HG03045 (cell line): ENCODE measurements around the gene LCN15.
"Not testable (repeated sequence)": the region's sequence is repeated elsewhere in the genome, so short reads cannot be mapped to it uniquely, and the experiment has no call there.

Source experiments
- ATAC-seq: cut with Tn5 transposase; IDR thresholded peaks from one replicate; pipeline ENCODE4 v1.9.1; 2021; ENCODE audit warnings: mild to moderate bottlenecking, moderate library complexity; ENCODE audit not compliant: unreplicated experiment

The LCN15 gene

DNA sequence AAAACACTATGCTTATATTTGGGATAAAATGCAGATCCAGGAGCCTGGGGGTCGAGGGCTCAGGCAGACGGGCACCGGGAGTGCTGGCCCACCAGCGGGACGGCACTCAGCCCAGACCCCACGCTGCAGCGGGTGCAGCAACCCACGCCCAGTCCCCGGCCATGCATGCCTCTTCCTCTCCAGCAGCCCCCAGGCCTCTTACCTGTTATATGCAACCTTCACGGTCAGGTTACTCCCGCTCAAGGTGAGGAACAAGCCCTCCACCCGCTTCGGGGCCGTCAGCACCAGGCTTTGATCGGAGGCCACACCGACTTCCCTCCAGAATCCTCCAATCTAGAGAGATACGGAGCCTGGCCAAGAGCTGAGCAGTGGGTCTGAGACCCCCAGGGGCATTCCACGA, 7.5 kb downstream of the LCN15 start:
- no peak for ATAC-seq

DNA sequence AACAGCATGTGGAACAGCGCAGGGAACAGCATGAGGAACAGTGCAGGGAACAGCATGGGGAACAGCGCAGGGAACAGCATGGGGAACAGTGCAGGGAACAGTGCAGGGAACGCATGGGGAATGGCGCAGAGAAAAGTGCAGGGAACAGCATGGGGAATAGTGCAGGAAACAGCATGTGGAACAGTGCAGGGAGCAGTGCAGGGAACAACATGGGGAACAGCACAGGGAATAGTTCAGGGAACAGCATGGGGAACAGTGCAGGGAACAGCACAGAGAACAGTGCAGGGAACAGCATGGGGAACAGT, 8.2 kb downstream of the LCN15 start:
- no peak for ATAC-seq

DNA sequence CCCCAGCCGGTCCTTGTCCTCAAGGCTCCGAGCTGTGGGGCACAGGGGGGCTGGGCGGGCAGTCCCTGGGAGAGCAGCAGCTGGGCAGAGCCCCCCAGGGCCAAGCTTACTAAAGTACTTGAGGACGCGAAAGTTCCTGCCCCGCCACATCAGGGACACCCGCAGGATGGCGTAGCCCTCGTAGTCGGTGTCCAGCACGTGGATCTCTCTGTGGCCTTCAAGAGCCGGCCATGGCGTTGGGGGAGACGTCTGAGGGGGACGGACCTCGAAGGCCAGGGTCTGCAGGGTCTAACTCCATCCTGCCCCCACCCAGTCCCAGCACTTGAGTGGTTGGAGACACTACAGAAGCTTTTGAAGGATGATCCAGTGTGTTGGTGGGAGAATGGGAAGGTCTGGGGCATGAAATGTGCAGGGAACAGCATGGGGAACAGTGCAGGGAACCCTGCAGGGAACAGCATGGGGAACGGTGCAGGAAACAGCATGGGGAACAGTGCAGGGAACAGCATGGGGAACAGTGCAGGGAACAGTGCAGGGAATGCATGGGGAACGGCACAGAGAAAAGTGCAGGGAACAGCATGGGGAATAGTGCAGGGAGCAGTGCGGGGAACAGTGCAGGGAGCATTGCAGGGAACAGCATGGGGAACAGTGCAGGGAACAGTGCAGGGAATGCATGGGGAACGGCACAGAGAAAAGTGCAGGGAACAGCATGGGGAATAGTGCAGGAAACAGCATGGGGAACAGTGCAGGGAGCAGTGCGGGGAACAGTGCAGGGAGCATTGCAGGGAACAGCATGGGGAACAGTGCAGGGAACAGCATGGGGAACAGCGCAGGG, 8.8 kb downstream of the LCN15 start:
- ATAC-seq: not testable (repeated sequence)

DNA sequence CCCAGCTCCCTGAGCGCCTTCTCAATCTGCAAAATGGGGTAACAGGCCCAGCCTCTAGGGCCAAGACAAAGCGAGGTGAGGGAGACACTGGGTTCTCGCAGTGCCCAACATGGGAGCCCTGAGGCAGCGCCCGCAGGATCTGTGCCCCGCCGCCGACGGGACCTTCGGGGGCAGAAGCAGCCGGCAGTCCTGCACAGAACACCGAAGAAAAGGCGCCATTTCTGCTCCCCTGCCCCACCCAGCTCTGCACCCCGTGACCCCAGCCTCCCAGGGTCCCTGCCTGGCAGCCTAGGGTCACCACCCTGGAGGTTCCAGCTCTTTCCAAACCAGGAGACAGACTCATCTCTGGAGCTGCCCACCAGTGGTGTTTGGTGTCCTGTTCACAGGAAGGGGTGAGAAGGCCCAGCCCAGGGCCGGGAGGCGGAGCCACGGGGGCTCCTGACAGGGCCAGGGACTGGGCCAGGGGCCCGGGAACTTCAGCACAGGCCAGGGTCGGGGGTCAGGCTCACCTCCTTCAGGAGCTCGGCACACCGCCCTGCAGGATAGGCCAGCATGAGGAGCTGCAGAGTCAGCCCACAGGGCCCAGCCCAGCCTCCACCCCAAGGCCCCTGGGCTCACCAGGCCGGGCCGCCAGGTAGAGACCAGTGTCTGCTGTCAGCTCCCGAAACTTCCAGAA, 9.6 kb downstream of the LCN15 start:
- ATAC-seq: no peak

GRCh38 chr9:136754059-136754572, 10.2 kb downstream of the LCN15 start:
- ATAC-seq: no peak

GRCh38 chr9:136753371-136754058, 10.8 kb downstream of the LCN15 start:
- no peak for ATAC-seq

DNA sequence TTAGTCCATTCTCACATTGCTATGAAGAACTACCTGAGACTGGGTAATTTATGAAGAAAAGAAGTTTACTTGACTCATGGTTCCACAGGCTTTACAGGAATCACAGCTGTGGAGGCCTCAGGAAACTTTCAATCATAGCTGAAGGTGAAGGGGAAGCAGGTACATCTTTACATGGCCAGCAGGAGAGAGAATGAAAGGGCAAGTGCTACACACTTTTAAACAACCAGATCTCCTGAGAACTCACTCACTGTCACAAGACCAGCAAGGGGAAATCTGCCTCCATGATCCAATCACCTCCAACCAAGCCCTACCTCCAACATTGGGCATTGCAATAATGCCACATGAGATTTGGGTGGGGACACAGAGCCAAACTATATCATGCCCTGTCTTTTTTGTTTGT, 12.5 kb downstream of the LCN15 start:
- ATAC-seq: no peak

- ATAC-seq: no peak
These were observed 13.1 kb downstream of the LCN15 start for GRCh38 chr9:136751244-136751643.

- no peak for ATAC-seq
These were observed 13.8 kb downstream of the LCN15 start for GRCh38 chr9:136750526-136750925.

GRCh38 chr9:136748666-136749611, 15.4 kb downstream of the LCN15 start:
- no peak for ATAC-seq

DNA sequence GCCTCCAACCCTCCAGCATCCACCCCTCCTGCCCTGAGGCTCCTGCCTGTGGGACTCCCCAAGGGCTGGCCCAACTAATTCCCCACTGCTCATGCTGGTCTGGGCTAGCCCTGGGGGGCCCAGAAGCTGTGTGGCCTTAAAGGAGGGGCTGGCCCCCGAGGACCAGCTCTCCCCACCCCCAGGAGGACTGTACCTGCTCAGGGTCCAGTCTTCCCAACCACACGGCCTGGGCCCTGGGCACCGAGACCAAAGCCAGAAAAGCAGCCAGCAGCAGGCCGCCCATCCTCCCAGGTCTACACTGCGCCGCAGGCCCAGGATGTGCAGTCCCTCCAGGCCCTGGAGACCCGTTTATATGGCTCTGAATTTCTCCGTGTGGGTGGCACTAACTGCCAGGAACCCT, 16.1 kb downstream of the LCN15 start, which contains the start of gene LCN6:
Gene LCN6, minus strand, starts transcription at position 325 of the 400 bp plus-strand sequence. Its CDS starts 42 bp downstream, at position 283.
- ATAC-seq: no peak

DNA sequence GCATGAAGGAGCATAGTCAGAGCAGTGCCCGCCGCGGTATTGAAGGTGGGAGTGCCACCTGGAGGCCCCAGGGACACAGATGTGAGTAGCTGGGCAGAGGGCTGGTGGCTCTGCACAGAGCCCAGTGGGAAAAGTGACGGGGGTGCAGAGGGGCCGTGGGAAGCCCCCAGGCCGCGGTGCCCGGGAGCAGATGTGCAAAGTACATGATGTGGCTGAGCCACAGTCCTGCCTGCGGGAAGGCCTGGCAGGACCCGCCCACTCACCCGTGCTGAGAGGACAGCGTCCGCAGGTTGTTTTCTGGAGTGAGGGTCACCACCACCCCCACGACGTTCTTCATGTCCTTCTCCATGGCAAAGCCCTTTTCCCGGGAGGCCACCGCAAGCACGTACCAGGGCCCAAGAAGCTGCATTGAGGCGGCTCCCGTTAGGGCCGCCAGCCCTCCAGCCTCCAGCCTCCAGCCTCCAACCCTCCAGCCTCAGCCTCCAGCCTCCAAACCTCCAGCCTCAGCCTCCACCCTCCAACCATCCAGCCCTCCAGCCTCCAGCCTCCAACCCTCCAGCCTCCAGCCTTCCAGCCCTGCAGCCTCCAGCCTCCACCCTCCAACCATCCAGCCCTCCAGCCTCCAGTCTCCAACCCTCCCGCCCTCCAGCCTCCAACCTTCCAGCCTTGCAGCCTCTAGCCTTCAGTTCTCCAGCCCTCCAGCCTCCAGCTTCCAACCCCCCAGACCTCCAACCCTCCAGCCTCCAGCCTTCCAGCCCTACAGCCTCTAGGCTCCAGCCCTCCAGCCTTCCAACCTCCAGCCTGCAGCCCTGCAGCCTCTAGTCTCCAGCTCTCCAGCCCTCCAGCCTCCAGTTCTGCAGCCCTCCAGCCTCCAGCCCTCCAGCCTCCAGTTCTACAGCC, 16.9 kb downstream of the LCN15 start:
- no peak for ATAC-seq

- no peak for ATAC-seq
These were observed 17.7 kb downstream of the LCN15 start for GRCh38 chr9:136746621-136747020.

GRCh38 chr9:136746155-136746490, 18.2 kb downstream of the LCN15 start:
- ATAC-seq: no peak

- ATAC-seq: no peak
These were observed 18.7 kb downstream of the LCN15 start for GRCh38 chr9:136745389-136746154.

GRCh38 chr9:136744773-136745172, 19.5 kb downstream of the LCN15 start:
- ATAC-seq: no peak

DNA sequence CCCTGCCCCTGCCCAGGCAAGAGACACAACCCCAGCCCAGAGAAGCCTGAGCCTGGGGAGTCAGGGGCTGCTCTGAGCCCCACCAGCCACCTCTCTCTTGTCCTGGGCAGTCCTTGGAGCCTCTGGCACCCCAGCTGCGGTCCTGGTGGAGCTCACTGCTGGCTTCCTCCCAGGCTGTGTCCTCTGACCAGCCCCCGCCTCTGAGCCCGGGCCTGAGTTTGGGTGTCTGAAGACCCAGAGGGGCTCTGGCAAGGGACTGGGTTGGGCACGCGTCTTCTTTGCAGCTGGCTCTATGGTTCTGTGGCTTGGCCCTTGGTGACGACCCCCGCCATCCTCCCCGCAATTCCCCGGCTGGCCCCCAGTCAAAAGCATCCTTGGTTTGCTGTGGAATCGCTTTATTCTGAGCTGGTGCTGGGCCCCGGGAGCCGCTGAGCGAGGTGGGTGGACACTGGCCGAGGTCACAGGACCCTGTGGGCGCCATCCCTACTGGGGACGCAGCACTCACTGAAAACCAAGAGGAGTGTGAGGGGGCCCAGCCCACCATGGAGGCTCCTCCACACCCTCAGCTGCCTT, 20.6 kb downstream of the LCN15 start:
- no peak for ATAC-seq

GRCh38 chr9:136742591-136743391, 21.5 kb downstream of the LCN15 start, which contains the start of gene LCN10:
TSS of gene LCN10 (minus strand) at chr9:136742940. CDS start at chr9:136742903, 37 bp downstream.
- ATAC-seq: no peak
